Stimulated activated naive CD8-positive, alpha-beta T cell treated with anti-CD3 and anti-CD28 coated beads, Interleukin-15, Interleukin-2, amounts not matched to agents 100 ng/mL and 50 ng/mL, for 24 hours (primary cell): ENCODE measurements around the gene KCNK5.
A peak's percentile ranks its signal among the peaks of the same experiment; 100 is the strongest.

Experiments used
- H3K27ac Mint-ChIP-seq: one replicate; pipeline ENCODE4 v1.8.0; 2021; ENCODE audit warnings: mild to moderate bottlenecking, mixed read lengths
- H3K27me3 Mint-ChIP-seq: one replicate; pipeline ENCODE4 v1.8.0; 2021; ENCODE audit warnings: mixed read lengths
- H3K36me3 Mint-ChIP-seq: one replicate; pipeline ENCODE4 v1.8.0; 2021; ENCODE audit warnings: low read depth, mixed read lengths
- H3K4me1 Mint-ChIP-seq: one replicate; pipeline ENCODE4 v1.8.0; 2021; ENCODE audit warnings: low read depth, mixed read lengths
- H3K4me3 Mint-ChIP-seq: one replicate; pipeline ENCODE4 v1.8.0; 2021; ENCODE audit warnings: mild to moderate bottlenecking, mixed read lengths
- H3K9me3 Mint-ChIP-seq: one replicate; pipeline ENCODE4 v1.8.0; 2021; ENCODE audit warnings: mixed read lengths

Gene KCNK5

GRCh38 chr6:39189915-39190544 lies 39.2 kb downstream of the KCNK5 start:
- Mint-ChIP-seq H3K36me3 (peaks cover 53% of the 10 kb centered on the region), H3K27ac (no peak overlapping the region), H3K4me3 (no peak overlapping the region), H3K4me1 (peaks cover 16% of the 10 kb centered on the region), H3K9me3 (no peaks in the 10 kb centered on the region), H3K27me3 (no peaks in the 10 kb centered on the region)

- Mint-ChIP-seq H3K9me3 (no peaks in the 10 kb centered on the region), H3K36me3 (peaks cover 53% of the 10 kb centered on the region), H3K27ac (no peak overlapping the region), H3K27me3 (no peaks in the 10 kb centered on the region), H3K4me3 (no peak overlapping the region), H3K4me1 (peaks cover 16% of the 10 kb centered on the region)
Measured at GRCh38 chr6:39189131-39189530, 40.1 kb downstream of the KCNK5 start.

DNA sequence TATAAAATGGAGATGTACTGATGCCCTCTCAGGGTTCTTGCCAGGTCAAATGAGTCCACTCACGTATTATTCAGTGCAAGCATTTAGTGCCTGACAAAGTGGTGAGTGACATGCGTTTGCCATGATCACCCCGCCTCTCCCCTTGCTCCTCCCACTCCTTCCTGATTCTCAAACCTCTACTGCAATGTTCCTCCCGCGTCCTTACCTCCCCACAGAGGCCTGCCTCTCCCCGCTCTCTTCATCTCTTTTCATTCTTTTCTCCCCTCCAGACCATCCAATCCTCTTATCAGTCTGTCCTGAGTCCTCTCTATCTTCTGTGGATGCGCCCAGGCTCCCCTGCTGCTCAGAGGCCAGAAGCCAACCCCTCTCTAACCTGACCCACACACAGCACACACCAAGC lies 40.7 kb downstream of the KCNK5 start:
- no peak overlapping the region for H3K4me3 Mint-ChIP-seq
- H3K4me1 Mint-ChIP-seq = peaks cover 16% of the 10 kb centered on the region
- H3K9me3 Mint-ChIP-seq = no peaks in the 10 kb centered on the region
- H3K27me3 Mint-ChIP-seq = no peaks in the 10 kb centered on the region
- H3K36me3 Mint-ChIP-seq = peaks cover 47% of the 10 kb centered on the region
- H3K27ac Mint-ChIP-seq = no peak overlapping the region

GRCh38 chr6:39188098-39188450 lies 41.2 kb downstream of the KCNK5 start:
- no peak overlapping the region for H3K27ac Mint-ChIP-seq
- peaks cover 46% of the 10 kb centered on the region for H3K36me3 Mint-ChIP-seq
- H3K9me3 Mint-ChIP-seq = no peaks in the 10 kb centered on the region
- H3K4me3 Mint-ChIP-seq = no peak overlapping the region
- H3K4me1 Mint-ChIP-seq = peaks cover 16% of the 10 kb centered on the region
- H3K27me3 Mint-ChIP-seq = no peaks in the 10 kb centered on the region

DNA sequence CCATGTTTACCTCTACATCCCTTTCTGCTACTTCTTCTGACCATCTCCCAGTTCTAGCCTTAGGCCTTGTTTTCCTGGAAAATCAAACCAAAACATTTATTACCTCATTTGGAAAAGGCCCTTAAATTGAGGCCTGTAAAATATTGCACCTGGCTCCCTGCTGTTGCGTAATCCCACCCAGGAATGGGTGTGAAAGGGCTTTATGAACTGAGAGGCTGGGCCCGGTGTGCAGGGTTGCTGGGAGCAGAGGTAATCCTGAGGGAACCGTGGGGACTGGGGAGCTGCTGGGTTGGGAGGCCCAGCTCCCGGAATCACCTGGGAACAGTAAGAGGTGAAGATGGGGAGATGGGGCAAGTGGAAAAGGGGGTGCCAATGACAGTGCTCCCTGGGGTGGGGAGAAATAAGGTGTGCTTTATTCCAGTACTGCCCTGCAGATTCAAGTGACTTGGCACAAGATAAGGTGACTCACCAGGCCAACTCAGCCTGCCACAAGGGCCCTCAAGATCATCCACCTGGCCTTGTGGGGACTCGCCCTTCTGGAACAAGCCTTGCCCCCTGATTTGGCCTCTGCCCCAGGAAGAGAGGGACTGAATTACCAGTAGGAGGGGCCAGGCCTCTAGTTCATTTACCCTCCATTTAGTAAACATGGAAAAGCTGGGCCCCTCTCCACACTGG lies 44.2 kb downstream of the KCNK5 start:
- H3K27me3 Mint-ChIP-seq = no peaks in the 10 kb centered on the region
- peaks cover 16% of the 10 kb centered on the region for H3K4me1 Mint-ChIP-seq
- no peaks in the 10 kb centered on the region for H3K9me3 Mint-ChIP-seq
- H3K4me3 Mint-ChIP-seq = no peak overlapping the region
- H3K27ac Mint-ChIP-seq = no peak overlapping the region
- peaks cover 33% of the 10 kb centered on the region for H3K36me3 Mint-ChIP-seq

DNA sequence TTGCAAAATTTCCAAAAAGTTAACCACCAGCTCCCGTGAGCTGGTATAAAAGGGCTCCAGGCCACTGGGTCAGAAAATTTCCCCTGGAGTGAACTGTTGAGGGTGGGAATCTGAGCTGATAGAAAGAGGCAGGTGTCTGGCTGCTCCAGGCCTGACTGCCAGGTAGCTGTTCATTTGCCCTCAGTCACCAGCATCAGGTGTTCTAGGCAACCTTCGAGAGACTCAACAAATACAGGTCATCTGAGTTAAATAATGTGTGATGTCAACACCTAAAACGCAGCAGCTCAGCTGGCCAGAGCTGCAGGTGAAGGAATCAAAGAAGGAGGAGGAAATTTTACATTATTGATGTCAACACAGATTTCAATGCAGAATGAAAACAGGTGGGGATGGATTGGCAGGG lies 46.7 kb downstream of the KCNK5 start:
- peaks cover 8% of the 10 kb centered on the region for H3K9me3 Mint-ChIP-seq
- no peak overlapping the region for H3K4me3 Mint-ChIP-seq
- no peak overlapping the region for H3K27ac Mint-ChIP-seq
- H3K27me3 Mint-ChIP-seq = no peaks in the 10 kb centered on the region
- no peaks in the 10 kb centered on the region for H3K4me1 Mint-ChIP-seq
- peaks cover 13% of the 10 kb centered on the region for H3K36me3 Mint-ChIP-seq

GRCh38 chr6:39181826-39182225 lies 47.4 kb downstream of the KCNK5 start:
- peaks cover 10% of the 10 kb centered on the region for H3K36me3 Mint-ChIP-seq
- H3K4me3 Mint-ChIP-seq = no peak overlapping the region
- H3K4me1 Mint-ChIP-seq = no peaks in the 10 kb centered on the region
- H3K9me3 Mint-ChIP-seq = peaks cover 16% of the 10 kb centered on the region
- H3K27ac Mint-ChIP-seq = no peak overlapping the region
- no peaks in the 10 kb centered on the region for H3K27me3 Mint-ChIP-seq

GRCh38 chr6:39181333-39181732 lies 47.9 kb downstream of the KCNK5 start:
- Mint-ChIP-seq H3K9me3 (peaks cover 19% of the 10 kb centered on the region), H3K27ac (no peak overlapping the region), H3K36me3 (peaks cover 10% of the 10 kb centered on the region), H3K27me3 (no peaks in the 10 kb centered on the region), H3K4me1 (no peaks in the 10 kb centered on the region), H3K4me3 (no peak overlapping the region)

DNA sequence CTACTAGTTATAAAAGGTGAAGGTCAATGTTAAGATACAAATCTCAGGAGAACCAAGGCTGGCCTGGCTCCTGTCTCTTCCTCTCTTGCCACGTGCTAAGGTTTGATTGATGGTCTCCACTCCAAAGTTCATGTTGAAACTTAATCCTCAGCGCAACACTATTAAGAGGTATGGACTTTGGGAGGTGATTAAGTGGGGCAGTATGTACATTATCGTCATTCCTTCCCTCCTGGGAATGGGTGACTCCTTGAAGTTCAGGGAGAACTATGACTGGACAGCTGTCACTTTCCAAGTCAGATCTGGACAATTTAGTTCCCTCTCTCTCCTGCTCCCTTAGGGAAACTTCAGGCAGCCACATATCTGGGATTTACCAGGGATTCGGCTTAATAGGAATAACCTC lies 50.5 kb downstream of the KCNK5 start:
- H3K27ac Mint-ChIP-seq = no peak overlapping the region
- H3K36me3 Mint-ChIP-seq = no peaks in the 10 kb centered on the region
- no peaks in the 10 kb centered on the region for H3K27me3 Mint-ChIP-seq
- no peaks in the 10 kb centered on the region for H3K4me1 Mint-ChIP-seq
- no peak overlapping the region for H3K4me3 Mint-ChIP-seq
- H3K9me3 Mint-ChIP-seq = peaks cover 19% of the 10 kb centered on the region

DNA sequence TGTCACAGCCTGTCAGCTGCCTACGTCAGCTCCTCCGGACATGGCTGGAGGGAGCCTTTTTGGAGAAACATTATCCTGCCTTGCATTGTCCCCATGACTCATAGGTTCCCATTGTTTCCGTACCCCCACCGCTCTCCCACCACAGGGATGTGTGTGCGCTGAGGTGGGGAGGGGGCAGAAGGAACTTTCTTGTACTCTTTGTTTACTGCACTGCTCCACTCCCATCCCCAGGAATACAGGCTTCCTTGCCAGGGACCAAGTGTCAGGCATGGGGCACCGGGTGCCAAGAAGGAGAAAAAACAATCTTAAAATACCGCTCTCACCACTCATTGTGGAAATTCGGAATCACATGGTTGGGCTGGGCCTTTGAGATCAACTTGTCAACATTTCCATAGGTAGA lies 51.0 kb downstream of the KCNK5 start:
- no peaks in the 10 kb centered on the region for H3K36me3 Mint-ChIP-seq
- H3K27ac Mint-ChIP-seq = no peak overlapping the region
- no peaks in the 10 kb centered on the region for H3K27me3 Mint-ChIP-seq
- H3K9me3 Mint-ChIP-seq = peaks cover 19% of the 10 kb centered on the region
- H3K4me1 Mint-ChIP-seq = no peaks in the 10 kb centered on the region
- no peak overlapping the region for H3K4me3 Mint-ChIP-seq

GRCh38 chr6:39177130-39177529 lies 52.1 kb downstream of the KCNK5 start:
- Mint-ChIP-seq H3K4me3 (no peak overlapping the region), H3K27me3 (no peaks in the 10 kb centered on the region), H3K27ac (no peak overlapping the region), H3K36me3 (no peaks in the 10 kb centered on the region), H3K4me1 (no peaks in the 10 kb centered on the region), H3K9me3 (peaks cover 19% of the 10 kb centered on the region)

DNA sequence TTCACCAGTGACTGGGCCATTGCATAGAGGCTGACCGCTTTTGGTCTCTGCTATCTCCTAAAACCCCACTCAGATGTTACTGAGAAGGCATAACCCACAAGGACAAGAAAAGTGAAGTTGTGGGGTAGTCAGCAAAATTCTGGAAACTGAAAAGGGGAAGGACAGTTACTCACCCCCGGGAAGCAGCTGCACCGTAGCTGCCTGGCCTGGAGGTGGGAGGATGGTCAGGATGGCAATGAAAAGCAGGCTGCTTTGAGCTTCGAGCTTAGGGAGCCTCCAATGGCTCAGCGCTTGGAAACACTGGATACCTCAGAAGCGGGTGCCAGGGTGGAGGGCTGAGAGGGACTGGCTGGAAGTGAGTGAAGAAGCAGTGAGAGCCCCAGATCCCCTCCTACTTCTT lies 56.0 kb downstream of the KCNK5 start:
- peaks cover 18% of the 10 kb centered on the region for H3K9me3 Mint-ChIP-seq
- no peak overlapping the region for H3K4me3 Mint-ChIP-seq
- H3K4me1 Mint-ChIP-seq = peaks cover 17% of the 10 kb centered on the region
- H3K27ac Mint-ChIP-seq = no peak overlapping the region
- H3K36me3 Mint-ChIP-seq = no peaks in the 10 kb centered on the region
- no peaks in the 10 kb centered on the region for H3K27me3 Mint-ChIP-seq

DNA sequence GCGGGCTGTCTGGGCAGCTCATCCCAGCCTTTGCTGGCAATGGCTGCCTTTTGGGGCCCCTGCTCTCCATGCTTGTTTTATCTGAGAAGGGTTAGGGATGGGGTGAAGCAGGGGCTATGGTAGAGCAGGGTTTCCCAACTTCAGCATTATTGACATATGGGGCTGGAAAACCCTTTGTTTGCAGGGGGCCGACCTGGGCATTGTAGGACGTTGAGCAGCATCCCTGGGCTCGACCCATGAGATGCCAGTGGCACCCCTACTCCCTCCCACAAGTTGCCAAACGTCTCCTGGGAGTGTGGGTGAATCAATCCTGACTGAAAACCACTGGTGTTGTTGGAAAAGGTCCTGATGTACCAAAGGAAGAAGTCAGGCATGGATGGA lies 56.9 kb downstream of the KCNK5 start:
- no peak overlapping the region for H3K4me3 Mint-ChIP-seq
- H3K27me3 Mint-ChIP-seq = no peaks in the 10 kb centered on the region
- no peaks in the 10 kb centered on the region for H3K36me3 Mint-ChIP-seq
- H3K4me1 Mint-ChIP-seq = peaks cover 17% of the 10 kb centered on the region
- H3K9me3 Mint-ChIP-seq = peaks cover 13% of the 10 kb centered on the region
- no peak overlapping the region for H3K27ac Mint-ChIP-seq

DNA sequence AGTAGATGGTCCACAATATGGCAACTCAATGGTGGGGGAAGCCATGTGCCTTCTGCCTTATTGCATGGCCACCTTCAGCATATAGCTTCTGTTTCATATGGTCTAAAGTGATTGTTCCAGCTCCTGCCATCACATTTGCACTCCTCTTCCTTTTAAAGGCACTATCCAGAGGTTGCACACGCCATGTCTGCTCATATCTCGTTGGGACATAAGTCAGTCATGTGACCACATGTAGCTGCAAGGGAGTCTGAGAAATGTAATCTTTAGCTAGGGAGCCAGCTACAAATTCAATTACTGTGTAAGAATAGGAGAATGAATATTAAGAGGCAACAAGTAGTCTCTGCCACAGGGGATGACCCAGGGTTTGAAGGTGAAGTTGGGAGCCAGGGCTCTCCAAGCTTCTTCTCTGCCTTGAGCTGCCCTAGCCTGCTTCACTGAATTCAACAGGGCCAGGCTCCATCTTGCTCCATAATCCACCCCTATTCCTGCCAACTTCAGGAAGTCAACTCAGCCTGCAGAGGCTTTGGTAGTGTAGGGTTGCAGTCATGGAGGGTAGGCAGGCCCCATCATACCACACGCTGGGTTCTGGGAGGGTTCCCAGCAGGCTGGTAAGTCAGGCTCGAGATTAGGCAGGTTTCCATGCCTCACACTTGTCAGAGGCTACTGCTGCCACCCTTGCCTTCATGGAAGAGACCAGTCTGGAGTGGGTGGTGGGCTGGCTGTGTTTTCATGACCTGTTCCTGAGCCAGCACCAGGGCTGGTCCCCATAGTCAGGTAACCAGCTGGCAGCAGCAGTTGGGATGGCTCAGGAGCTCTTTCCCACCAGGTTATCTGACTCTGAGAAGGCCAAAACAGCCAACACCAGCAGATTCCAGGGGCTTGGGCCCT lies 57.5 kb downstream of the KCNK5 start:
- Mint-ChIP-seq H3K36me3 (no peaks in the 10 kb centered on the region), H3K27me3 (peaks cover 5% of the 10 kb centered on the region), H3K9me3 (peaks cover 7% of the 10 kb centered on the region), H3K4me3 (no peak overlapping the region), H3K27ac (no peak overlapping the region), H3K4me1 (peaks cover 18% of the 10 kb centered on the region)

DNA sequence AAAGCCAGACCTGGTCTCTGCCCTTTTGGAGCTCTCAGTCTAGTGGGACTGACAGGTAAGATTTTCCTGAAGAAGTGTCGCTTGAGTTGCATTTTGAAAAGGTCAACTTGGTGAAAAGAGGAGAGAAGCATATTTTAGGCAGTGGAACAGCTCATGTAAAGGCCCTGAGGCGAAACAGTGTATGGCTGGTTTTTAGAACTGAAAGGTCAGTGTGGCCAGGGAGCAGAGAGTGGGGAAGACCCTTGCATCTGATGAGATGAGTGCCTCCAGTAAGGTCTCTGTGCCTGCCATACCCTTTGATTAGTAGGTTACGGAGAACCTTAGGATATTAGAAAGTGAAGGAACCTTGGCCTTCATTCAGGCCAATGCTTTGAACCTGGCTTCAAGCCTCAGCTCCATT lies 58.4 kb downstream of the KCNK5 start:
- peaks cover 23% of the 10 kb centered on the region for H3K4me1 Mint-ChIP-seq
- H3K27me3 Mint-ChIP-seq = peaks cover 5% of the 10 kb centered on the region
- H3K4me3 Mint-ChIP-seq = no peak overlapping the region
- no peaks in the 10 kb centered on the region for H3K36me3 Mint-ChIP-seq
- peak overlapping the region; percentile 11 for H3K27ac Mint-ChIP-seq
- H3K9me3 Mint-ChIP-seq = peaks cover 5% of the 10 kb centered on the region
